ENCODE measurements around the gene EIF4E3.

EIF4E3 gene

DNA sequence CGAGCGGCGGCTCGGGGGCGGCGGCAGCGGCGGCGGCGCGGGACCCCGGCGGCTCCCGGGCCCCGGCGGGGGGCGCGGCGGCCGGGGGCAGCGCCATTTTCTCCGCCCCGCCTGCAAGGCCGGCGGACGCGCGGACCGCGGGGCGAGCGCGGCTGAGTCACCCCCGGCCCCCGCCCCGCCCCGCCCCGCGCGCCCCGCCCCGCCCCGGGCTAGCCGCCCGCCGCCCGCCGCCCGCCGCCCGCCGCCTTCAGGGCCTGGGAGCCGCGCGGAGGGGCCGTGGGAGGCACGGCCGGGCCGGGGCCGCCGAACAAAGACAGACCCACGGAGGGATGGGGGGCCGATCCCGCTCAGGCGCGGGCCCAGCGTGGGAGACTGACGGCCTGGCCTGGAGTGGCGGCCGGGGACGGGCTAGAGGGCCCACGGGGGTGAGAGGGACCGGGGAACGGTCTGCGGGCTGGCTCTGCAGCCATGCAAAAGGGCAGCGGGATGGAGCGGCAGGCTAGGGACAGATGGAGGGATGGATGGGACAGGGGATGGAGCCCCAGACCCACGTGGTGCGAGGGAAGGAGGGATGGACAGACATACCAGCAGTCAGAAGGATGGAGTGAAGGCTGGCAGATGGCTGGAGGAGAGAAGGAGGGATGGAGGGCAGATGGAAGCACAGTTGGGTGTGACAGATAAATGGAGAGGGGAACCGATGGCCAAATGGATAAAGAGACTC, at the start of gene EIF4E3:
Gene EIF4E3, minus strand, starts transcription at position 132 of the 721 bp plus-strand sequence. Its CDS starts 35 bp downstream, at position 97.
- no peak for FAIRE-seq

DNA sequence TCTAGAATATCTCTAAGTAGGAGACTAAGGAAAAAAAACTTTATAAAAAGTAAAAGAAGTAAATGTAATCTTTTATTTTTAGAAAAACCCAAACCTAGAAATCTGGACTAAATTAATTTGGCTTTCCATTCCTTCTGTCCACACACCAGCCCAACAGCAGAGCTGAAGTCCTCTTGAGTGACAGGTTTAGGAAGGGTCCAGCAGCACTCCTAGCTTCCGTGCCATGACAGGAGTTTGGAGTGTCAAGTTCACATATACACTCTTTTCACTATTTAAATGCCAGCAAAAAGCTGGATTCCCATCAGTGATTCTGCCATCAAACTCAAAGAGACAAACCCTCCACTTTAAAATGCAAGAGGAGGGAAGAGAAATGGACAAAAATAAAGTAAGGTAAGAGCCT, 46.7 kb upstream of the EIF4E3 start:
- FAIRE-seq = no peak

DNA sequence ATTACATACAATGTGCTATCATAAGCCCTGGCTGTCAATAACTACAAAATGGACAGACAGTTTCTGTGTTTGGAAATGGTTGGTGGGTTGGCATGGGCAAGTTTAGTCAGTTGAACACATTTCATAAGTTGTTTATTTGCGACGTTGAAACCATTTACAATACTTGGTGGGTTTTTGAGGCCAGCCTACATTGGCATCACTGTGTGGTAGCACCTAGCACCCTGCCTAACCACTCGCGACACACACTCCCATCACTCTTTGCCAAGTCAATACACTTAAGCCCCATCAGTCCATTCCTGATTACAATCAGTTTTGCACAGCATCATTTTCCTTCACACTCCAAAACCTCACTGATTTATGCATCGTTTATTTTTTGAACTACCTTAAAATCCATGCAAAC, 45.9 kb upstream of the EIF4E3 start:
- FAIRE-seq = no peak

DNA sequence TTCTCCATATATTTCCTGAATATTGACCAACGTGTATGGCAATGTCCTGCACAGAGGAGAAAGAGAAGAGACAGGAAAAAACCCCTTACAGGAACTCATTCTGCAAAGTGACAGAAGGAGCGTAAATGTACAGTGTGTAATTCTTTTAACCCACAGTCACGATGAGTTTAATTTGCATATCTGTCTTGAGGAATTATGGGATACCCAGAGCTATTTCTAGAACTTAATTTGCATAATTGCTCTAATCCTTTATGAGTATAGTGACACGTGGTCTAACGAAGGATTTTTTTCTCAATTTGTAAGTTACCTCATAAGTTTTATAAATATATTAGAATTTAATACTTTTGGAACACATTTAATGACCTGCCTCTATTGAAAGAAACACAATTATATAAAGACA, 38.2 kb upstream of the EIF4E3 start:
- no peak for FAIRE-seq

DNA sequence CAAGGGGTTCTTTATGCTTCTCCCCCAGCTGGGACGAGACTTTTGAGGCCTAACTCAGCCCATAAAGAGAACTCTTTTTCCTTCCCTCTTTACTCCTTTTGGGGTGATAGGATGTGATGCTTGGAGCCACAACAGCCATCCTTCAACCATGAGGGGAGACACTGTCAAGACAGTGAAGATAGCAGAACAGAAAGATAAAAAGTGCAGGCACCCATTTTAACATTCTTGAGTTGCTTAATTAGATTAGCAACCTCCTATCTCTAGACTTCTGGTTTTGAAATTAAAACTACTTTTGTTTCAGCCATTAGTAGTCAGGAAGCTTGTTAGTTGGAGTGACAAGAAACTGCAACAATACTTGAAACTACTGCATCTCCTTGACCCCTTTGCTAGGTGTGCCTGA, 34.9 kb upstream of the EIF4E3 start:
- FAIRE-seq = no peak

DNA sequence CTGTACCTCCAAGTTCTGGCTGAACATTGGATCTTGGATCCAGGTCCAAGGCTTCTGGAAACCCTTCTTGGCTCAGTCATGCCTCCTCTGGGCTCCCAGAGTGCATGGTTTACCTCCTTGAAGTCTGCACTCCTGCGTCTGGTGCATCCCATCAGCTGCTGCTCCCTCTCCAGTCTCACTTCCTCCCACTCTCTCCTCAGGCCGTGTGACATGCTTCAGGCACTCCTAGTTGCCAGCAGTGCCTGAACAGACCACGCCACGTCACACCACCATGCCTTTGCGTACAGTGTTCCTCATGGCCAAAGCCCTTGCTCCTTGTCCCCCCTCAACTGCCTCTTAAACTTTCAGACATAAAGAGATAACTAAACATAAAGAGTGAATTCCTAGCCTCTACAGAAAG, 34.2 kb upstream of the EIF4E3 start:
- FAIRE-seq = no peak

DNA sequence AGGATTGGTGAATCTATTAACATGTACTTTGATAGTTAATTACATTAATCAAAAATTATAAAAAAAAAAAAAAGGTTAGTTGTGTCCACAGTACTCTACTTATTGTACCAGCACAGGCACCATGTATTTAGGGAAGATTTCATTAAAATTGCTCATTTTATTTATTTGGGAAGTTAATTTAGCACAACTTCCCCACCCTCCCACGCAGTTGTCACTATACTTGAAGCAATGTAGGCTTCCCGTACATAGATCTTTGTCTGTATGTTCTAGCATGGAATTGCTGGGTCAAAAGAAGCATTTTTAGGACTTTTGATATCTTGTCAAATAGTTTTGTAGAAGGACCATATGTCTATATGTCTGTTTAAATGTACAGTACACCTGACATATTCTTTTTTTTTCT, 32.9 kb upstream of the EIF4E3 start:
- no peak for FAIRE-seq

DNA sequence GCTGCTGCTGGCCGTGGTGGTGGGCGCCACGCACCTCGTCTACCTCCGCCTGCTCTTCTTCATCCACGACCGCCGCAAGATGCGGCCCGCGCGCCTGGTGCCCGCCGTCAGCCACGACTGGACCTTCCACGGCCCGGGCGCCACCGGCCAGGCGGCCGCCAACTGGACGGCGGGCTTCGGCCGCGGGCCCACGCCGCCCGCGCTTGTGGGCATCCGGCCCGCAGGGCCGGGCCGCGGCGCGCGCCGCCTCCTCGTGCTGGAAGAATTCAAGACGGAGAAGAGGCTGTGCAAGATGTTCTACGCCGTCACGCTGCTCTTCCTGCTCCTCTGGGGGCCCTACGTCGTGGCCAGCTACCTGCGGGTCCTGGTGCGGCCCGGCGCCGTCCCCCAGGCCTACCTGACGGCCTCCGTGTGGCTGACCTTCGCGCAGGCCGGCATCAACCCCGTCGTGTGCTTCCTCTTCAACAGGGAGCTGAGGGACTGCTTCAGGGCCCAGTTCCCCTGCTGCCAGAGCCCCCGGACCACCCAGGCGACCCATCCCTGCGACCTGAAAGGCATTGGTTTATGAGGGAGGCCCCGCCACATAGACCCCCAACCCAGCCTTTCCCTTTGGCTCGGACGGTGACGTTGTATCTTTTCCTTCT, 29.5 kb upstream of the EIF4E3 start:
- no peak for FAIRE-seq

DNA sequence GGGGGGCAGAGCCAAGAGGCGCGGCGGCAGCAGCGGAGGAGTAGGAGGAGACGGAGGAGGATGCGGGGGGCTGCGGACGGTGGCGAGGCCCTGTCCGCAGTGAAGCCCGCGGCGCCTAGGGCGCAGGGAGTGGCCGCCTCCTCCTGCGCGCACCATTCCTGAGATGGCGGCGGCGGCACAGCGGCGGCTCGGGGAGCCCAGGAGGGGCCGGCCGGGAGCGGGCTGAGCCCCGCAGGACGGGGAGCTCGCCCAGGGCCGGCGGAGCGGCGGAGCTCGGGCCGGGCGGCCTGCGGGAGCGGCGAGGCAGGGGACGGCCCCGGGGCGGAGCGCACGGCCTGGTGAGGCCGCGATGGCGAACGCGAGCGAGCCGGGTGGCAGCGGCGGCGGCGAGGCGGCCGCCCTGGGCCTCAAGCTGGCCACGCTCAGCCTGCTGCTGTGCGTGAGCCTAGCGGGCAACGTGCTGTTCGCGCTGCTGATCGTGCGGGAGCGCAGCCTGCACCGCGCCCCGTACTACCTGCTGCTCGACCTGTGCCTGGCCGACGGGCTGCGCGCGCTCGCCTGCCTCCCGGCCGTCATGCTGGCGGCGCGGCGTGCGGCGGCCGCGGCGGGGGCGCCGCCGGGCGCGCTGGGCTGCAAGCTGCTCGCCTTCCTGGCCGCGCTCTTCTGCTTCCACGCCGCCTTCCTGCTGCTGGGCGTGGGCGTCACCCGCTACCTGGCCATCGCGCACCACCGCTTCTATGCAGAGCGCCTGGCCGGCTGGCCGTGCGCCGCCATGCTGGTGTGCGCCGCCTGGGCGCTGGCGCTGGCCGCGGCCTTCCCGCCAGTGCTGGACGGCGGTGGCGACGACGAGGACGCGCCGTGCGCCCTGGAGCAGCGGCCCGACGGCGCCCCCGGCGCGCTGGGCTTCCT, 28.8 kb upstream of the EIF4E3 start, which contains the start of gene GPR27:
Gene GPR27, plus strand, starts transcription at position 155 of the 909 bp plus-strand sequence. Its CDS starts 195 bp downstream, at position 350.
- no peak for FAIRE-seq

DNA sequence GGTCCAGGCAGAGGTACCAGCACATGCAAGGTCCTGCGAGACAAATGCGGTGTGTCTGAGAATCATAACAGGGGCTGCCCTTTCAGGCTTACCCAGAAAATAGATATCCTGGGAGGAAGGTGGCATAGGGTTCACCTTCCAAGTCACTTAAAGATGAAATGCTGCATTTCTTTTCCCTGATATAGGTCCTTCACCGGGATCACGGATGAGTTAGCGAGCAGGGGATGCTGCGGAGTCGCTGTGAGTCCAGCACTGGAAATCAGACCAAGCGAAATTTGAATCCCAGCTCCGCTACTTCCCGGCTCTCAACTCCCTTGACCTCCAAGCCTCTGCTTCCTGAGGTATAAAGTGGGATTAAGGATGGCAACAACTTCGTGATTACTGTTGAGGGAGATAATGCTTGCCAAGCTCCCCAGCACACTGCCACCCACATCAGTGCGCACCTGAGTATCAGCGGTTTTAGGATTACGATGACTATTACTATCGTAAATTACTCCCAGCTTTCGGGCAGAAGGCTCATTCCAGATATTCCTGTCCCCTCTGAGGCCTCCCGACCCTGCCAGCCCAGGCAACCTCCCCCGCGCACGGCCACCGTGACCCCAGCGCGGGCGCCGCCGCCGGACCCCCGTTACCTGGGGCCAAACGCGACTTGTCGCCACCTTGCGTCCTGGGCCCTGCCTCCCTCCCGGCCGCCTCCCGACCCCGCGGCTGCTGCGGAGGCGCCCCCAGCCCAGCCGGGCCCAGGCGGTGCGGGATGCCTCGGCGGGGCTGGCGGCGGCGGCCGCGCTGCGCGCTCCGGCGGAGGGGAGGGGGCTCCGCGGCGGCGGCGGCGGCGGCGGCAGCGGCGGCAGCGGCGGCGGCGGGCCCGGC, 27.9 kb upstream of the EIF4E3 start:
- no peak for FAIRE-seq

DNA sequence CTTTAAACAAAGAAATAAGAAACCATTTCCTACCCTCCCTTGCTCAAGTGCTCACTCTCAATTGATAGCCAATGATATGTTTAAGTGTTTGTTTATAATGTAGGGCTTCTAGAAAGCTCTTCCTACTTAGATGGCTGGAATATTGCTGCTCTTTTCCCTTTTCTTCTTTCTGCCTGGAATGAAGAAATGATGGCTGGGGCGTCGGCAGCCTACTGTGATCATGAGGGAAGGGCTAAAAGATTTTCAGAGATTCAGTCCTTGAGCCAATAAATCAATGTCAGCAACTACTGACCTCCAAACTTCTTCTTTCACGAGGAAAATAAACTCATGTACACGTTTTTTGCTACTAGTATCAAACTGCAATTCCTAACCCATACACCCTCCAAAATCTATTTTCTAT, 26.4 kb upstream of the EIF4E3 start:
- no peak for FAIRE-seq

DNA sequence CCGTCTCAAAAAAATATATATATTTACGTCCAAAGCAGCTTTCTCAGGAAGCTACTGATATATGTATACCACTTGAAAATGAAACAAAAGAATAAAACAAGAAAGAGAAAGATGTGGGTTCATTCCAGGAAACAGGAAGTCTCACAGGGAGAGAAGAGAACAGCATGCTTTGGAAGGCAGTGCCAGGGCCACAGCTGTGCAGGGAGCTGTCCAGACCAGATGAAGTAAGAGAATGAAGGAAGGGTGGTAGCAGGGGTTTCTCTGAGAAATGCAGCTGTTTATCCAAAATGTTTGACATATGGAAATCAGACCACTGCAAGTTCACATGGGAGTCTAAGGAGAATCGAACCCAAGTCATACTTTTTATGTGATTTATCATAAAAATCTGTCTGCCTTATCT, 19.5 kb upstream of the EIF4E3 start:
- no peak for FAIRE-seq

DNA sequence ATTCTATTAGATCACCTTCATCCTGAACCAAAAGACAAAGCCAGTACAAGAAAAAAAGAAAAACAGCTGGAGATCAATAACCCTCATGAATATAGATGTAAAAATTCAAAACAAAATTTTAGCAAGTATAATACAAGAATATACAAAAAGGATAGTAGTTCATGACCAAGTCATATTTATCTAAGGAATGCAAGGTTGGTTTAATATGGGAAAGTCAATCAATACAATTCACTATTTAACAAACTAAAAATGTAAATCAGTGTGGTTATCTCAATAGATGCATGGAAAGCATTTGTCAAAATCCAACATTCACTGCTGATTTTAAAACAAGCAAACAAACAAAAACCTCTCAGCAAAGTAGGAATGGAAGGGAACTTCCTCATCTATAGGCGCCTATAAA, 17.4 kb upstream of the EIF4E3 start:
- FAIRE-seq = no peak

DNA sequence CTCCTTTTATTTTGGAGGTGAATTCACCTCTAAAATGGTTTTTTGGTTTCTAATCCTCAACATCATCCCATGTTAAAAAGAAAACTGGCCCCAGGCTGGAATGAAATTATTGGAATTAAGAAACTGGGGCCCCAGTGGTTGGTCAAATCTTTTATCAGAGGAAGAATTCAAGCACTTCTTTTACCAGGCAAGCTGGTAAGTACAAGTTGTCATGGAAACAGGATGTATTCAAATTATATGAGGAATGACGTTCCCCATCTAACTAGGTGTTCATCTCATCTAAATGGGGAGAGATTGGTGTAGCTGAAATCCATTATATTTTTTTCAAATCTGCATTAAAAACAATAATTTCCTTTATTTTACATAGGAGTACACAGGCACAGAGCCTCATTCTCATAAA, 9.7 kb upstream of the EIF4E3 start:
- no peak for FAIRE-seq

DNA sequence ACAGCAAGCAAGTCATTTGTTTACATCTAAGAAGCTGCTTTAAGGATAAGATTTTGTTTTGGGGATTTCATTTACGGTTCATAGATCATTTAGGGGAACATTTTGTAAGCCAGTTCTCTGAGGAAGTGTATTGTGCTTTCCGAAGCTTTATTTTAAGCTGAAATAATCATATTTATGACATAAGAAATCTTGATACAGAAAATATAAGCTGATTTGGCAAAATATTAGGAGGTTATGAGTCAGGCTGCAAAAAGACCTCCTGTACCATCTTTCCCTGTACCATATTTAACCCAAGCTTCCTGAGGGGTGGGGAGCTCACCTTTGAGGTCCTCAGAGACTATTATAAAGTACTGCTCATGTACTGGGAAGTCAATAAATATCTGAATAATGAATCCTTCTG, 8.1 kb upstream of the EIF4E3 start:
- no peak for FAIRE-seq

DNA sequence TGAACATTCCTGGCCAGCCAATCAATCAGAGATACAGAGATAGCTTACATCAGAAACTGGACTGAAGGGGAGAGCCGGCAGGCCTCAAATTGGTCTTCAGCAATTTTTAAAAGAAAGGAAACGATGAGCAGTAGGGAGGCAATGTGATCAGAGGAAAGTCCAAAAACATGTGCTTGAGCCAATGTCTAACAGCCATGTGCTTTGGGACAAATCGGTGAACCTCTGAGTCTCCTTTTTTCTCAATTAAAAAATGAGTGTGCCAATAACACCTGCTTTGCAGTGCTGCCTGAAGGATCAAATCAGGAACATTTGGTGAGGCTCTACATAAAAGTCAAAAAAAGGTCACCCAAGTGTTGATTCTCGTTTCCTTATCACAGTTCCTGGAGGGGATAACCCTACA, 7.4 kb upstream of the EIF4E3 start:
- no peak for FAIRE-seq

DNA sequence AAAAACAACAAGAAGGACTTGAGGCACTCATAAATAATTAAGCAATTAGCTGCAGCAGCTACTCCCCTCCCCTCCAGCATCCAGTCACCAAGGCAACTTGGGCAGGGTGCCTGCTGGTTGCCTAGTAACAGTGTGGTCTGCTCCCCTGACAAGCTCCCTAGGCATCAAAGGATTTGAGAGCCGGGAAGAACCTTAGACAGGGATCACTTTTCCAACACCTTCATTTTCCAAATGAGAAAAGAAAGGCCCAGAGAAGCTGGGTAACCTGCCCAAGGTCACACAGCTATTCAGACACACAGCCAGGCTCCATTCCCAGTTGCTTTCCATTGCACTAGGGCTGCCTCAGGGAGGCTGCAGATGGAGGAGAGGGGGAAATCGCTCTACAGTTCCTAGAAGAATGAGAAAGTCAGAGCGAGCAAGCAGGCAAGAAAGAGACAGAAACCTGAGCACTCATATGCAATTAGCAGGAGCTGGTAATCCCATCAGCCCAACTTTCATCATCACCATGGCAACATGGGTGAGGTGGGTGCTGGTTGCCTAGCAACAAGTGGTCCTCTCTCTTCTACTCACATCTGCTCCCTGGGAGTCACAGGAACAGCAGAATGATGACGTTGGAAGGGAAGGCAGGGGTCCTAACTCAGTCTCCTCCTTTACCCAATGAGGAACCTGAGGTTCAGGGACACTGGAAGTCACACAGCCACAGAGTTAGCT, 3.6 kb upstream of the EIF4E3 start:
- FAIRE-seq = no peak

DNA sequence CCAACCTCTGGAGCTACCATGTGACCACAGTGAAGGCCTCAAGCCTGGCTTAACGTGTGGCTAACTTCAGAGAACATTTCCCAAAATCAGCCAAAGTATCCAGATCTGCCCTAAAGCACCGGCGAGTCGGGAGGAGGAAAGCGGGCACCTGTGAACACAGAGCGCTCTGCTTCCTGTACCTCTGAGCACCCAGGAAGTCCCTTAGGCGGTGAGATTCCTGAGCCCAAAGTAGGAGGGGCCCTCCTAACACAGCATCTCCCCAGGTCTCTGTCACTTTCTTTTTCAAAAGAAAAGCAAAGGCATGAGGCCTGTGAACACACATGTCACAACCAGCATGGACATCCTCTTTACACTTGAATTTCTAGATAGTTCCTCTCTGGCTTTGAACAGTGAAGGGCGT, 944 bp upstream of the EIF4E3 start:
- no peak for FAIRE-seq

DNA sequence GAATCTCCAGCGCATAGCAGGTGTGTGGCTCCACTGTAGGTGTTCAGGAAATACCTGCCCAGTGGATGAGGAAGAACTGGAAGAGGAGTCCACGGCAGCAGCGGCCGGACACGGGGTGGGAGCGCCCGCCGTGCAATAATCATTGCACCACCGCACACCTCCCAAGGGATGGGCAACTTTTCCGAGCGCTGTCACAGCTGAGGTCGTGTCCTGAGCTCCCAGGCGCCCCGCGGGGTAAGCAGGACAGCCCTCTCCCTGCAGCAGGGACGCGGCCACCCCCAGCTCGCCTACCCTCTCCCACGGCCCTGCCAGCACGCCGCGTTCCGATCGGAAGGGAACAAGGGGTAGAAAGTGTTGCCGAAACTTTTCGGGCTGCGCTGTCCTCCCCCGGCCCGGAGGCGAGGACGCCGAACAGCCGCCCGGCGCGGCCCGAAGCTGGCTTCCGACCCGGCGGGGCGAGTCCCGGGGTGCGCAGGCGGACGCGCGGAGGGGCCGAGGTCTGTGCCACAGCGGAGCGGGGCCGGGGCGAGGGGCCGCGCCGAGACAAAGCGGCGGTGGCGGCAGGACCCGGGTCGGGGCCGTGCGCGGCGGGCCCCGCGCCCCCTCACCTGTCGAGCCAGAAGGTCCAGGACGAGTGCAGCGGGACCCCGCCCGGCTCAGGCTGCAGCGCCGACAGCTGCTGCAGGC, 475 bp downstream of the EIF4E3 start:
- FAIRE-seq = no peak

DNA sequence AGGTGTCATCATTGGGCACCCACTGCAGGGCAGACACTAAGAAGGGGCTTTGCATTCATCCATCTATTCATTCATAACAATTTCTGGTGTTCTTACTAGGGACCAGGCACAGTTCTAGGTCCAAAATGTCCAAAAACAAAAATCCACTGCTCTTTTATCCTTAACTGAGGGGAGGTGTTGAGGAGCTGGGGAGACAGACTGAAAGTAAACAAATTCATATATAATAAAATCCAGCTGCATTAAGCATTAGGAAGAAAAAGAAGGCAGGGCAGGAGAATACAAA, 1.1 kb downstream of the EIF4E3 start:
- FAIRE-seq = no peak

DNA sequence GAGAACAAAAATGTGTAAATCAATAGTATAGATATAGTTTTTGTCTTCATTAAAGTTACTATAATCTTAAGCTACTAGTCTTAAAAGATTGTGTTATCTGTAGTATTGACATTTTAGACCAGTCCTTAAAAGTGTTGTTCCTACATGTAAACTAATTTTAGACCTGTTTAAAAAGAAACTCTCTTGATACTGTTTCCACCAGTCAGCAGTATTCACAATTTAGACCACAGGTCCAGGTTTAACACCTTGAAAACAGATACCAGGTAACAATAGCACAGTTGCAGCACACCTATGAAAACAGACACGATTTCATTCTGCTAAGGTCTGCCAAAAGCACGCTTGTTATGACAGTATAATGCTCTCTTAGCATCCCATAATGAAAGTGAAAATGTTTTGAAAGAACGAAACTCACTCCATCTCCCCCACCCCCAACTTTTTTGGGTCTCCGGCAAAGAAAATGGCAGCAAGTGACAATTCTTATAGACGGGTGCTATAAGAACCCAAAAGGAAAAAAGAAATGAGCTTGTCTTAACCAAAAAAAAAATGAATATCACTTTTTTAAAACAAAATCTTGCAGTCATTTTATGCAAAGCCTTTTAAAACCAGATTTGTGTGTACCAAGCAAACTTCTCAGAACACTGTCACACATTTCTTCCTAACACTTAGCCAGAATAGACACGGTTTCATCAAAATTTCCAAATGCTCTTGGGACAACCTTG, 1.6 kb downstream of the EIF4E3 start:
- FAIRE-seq = no peak

All from G401.6 (cell line).